Measurements from ENCODE around the gene CAPZB.

The CAPZB gene

DNA sequence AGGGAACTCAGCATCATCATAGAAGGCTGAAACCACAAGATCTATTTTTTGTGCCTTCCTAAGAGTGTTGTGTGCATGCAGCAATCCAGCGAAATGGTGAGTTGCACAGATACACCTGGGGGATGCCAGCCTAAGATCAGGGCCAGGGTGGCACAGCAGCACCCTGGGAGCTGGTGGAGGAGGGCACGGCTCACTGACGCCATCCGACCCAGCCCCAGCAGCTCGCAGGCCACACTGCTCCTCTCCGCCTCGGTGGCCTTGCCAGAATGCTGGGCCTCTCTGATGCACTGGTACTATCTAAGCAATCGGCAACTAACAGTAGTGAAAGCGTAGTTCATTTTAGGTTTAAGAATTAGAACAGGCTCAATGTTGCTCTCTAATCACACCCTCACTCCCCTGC is 37.8 kb downstream of the CAPZB start:
- H3K36me3 ChIP-seq (ENCODE audit: control insufficient read depth, insufficient read depth, low read length): peaks cover 21% of the 10 kb centered on the region
- no peak overlapping the region for H3K27ac ChIP-seq (ENCODE audit: low read depth, low read length, severe bottlenecking)
- H3K9me3 ChIP-seq (ENCODE audit: control insufficient read depth, low read length): no peaks in the 10 kb centered on the region
- H3K4me1 ChIP-seq (ENCODE audit: control insufficient read depth, insufficient read depth, low read length, poor library complexity, severe bottlenecking): peaks cover 23% of the 10 kb centered on the region
- WGBS, 2 experiments (ENCODE audit: insufficient coverage in 2 of 2): 92 to 94% methylated on average over 7 of the region's 9 CpGs
- no peak overlapping the region for H3K4me3 ChIP-seq (ENCODE audit: extremely low read depth, insufficient read depth, low read length, poor library complexity, severe bottlenecking)

DNA sequence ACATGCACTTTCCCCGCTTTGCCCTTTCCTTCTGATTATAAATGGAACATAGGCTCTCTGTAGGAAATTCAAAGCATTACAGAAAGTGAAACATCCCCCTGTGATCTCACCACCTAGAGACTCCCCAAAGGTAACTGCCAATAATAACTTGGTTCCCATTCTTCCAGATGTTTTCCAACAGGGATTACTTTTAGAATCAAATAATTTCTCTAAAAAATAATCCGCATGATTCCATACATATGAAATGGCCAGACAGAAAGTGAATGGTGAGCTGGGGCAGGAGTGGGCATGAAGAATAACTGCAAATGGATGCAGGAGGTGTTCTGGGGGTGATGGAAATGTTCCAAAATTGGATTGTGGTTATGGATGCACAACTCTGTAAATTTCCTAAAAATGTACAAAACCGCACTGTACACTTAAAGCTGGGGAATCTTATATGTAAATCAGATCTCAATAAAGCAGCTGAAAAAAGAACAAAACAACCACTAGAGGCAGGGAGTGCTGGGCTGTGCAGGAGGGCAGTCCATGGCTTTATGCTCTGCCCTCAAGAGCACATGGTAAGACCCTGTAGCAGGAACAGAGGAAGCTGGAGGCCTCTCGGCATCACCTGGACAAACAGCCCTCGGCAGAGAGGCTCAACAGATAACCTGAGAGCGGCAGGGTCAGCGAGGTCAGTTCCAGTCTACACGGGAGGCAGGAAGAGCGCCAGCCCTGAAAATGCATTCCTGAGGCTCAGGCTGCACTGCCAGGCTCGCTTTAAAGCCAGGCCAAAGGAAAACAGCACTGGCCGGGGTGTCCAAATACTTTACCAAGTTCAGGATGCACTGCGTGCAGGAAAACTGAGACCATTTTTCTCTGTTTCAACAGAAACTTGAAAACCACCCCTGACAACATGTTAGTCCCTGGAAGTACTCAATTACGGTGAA is 39.7 kb downstream of the CAPZB start:
- WGBS, 2 experiments (ENCODE audit: insufficient coverage in 2 of 2): 64% methylated on average over 10 to 11 of the region's 13 CpGs
- peaks cover 25% of the 10 kb centered on the region for H3K4me1 ChIP-seq (ENCODE audit: control insufficient read depth, insufficient read depth, low read length, poor library complexity, severe bottlenecking)

DNA sequence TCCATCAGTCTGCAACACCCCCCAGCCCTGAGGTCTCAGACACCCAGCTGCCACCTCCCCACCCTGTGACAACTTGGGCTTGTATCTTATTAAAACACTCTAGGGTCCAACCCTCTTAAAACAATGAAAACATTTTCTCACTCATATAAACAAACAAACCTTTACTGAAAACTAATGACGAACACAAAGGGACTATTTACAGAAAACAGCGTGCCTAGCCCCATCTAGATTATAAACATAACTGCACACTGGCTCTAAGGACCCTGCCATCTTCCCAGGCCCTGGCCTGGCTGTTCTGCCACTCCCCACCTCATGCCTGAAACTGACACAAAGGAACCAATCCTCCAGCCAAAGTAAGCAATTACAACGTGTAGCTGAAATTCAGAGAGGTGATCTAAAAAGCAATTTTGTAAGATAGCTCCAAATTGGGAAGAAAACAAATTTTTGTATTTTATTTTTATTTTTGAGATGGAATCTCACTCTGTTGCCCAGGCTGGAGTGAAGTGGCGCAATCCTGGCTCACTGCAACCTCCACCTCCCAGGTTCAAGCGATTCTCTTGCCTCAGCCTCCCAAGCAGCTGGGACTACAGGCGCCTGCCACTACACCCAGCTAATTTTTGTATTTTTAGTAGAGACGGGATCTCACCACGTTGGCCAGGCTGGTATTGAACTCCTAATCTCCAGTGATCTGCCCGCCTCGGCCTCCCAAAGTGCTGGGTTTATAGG is 40.9 kb downstream of the CAPZB start:
- Histone ChIP-seq H3K9me3 (ENCODE audit: control insufficient read depth, low read length) (no peaks in the 10 kb centered on the region), H3K4me1 (ENCODE audit: control insufficient read depth, insufficient read depth, low read length, poor library complexity, severe bottlenecking) (peaks cover 30% of the 10 kb centered on the region), H3K4me3 (ENCODE audit: extremely low read depth, insufficient read depth, low read length, poor library complexity, severe bottlenecking) (no peak overlapping the region), H3K36me3 (ENCODE audit: control insufficient read depth, insufficient read depth, low read length) (peaks cover 19% of the 10 kb centered on the region), H3K27ac (ENCODE audit: low read depth, low read length, severe bottlenecking) (no peak overlapping the region)
- 87 to 94% methylated on average over 6 to 8 of the region's 10 CpGs for WGBS, 2 experiments (ENCODE audit: insufficient coverage in 2 of 2)

More for the DNA sequence above, 39.7 kb downstream of the CAPZB start:
- peaks cover 21% of the 10 kb centered on the region for H3K36me3 ChIP-seq (ENCODE audit: control insufficient read depth, insufficient read depth, low read length)
- H3K27ac ChIP-seq (ENCODE audit: low read depth, low read length, severe bottlenecking): peak overlapping the region; percentile 51
- no peak overlapping the region for H3K4me3 ChIP-seq (ENCODE audit: extremely low read depth, insufficient read depth, low read length, poor library complexity, severe bottlenecking)
- no peaks in the 10 kb centered on the region for H3K9me3 ChIP-seq (ENCODE audit: control insufficient read depth, low read length)

DNA sequence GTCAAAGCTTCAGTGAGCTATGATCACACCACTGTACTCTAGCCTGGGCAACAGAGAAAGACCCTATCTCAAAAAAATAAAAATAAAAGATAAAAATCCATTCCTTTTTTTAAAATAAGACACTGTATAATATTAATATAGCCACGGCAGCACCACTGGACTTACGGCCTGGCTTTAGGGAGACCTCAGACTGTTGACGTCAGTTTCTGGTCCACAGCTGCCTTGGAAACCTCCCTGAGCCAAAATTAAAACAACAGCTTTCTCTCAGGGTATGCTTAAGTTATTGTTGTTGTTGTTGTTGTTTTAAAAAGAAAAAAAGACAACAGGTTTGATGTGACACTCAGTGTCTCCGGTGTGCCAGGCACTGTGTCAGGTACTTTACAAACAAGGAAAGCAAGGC is 42.0 kb downstream of the CAPZB start:
- Histone ChIP-seq H3K4me1 (ENCODE audit: control insufficient read depth, insufficient read depth, low read length, poor library complexity, severe bottlenecking) (peaks cover 25% of the 10 kb centered on the region), H3K9me3 (ENCODE audit: control insufficient read depth, low read length) (no peaks in the 10 kb centered on the region), H3K36me3 (ENCODE audit: control insufficient read depth, insufficient read depth, low read length) (peaks cover 15% of the 10 kb centered on the region), H3K4me3 (ENCODE audit: extremely low read depth, insufficient read depth, low read length, poor library complexity, severe bottlenecking) (no peak overlapping the region), H3K27ac (ENCODE audit: low read depth, low read length, severe bottlenecking) (no peak overlapping the region)
- 87 to 94% methylated on average over 4 of the region's 4 CpGs for WGBS, 2 experiments (ENCODE audit: insufficient coverage in 2 of 2)

DNA sequence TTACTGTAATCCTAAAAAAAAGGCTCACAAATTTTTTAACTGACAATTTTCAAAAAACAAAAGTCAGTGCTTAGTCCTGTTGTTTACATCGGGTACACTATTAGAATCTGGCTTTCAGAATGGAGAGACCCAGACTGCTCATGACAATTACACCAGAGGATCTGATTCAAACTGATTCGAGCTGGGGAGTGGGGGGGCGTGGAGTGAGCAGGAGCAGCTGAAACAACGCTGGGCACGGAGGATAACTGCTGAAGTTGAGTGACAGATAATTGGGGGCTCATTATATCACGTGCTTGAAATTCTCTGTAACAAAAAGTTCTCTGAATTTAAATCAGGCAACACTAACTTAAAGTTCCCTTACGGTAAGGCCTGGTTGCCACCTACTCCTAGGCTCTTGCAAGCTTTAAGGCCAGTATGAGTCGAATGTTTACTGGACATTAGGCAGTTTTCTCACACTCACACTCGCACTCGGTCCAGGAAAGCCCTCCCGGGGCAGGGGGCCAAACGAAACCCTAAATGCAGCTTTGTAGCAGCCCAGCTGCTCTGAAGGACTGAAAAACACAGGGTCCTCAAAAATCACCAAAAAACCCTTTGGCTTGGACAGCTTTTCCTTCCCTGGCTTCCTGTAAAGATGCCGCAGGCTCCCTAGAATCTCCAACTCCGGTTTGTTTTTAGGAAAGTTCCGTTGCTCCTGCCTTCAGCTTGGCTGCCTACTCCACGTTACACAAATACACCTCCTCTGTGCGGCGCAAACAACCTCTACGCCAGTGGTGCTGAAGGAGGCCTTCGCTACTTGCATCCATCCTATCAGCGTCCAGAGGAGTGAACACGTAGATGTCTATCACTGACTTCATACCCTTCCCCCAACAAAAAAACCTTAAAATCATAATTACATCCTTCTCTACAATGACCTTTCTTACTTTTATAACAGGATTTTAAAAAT is 42.9 kb downstream of the CAPZB start:
- H3K36me3 ChIP-seq (ENCODE audit: control insufficient read depth, insufficient read depth, low read length): peaks cover 13% of the 10 kb centered on the region
- no peak overlapping the region for H3K4me3 ChIP-seq (ENCODE audit: extremely low read depth, insufficient read depth, low read length, poor library complexity, severe bottlenecking)
- WGBS, 2 experiments (ENCODE audit: insufficient coverage in 2 of 2): 88 to 89% methylated on average over 18 to 19 of the region's 22 CpGs
- no peaks in the 10 kb centered on the region for H3K9me3 ChIP-seq (ENCODE audit: control insufficient read depth, low read length)
- H3K4me1 ChIP-seq (ENCODE audit: control insufficient read depth, insufficient read depth, low read length, poor library complexity, severe bottlenecking): peaks cover 25% of the 10 kb centered on the region
- peak overlapping the region; percentile 18 for H3K27ac ChIP-seq (ENCODE audit: low read depth, low read length, severe bottlenecking)

DNA sequence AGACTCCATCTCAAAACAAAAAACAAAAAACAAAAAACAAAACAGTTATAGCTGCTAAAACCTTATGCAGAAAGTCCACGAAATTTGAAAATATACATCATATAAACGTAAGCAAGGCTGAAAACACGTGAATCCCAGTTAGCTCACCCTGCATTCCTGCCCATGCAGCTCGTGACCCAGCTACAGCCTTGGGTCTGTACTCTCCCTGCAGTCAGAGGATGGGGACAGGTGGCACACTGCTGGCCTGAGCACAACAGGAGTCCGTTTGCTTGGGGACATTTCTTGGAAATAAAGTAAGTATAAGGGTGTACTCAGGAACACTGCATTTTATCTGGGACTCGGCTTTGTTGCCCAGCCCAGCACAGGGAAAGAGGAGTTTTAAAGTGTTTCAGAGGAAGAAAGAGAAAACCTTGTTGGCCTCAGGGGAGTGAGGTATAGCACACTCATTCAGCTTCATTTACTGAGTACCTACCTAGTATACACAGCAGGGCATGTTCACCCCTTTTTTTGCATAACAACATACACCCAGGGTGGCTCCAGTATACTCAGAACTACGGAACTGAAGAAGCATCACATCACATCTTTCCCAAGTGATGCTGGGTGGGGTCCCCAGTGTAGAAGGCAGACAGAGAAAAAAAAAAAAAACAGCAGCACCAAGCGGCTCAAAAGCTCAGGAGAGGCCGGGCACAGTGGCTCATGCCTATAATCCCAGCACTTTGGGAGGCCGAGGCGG is 44.1 kb downstream of the CAPZB start:
- H3K4me1 ChIP-seq (ENCODE audit: control insufficient read depth, insufficient read depth, low read length, poor library complexity, severe bottlenecking): peaks cover 16% of the 10 kb centered on the region
- WGBS, 2 experiments (ENCODE audit: insufficient coverage in 2 of 2): 90 to 91% methylated on average over 10 of the region's 11 CpGs

DNA sequence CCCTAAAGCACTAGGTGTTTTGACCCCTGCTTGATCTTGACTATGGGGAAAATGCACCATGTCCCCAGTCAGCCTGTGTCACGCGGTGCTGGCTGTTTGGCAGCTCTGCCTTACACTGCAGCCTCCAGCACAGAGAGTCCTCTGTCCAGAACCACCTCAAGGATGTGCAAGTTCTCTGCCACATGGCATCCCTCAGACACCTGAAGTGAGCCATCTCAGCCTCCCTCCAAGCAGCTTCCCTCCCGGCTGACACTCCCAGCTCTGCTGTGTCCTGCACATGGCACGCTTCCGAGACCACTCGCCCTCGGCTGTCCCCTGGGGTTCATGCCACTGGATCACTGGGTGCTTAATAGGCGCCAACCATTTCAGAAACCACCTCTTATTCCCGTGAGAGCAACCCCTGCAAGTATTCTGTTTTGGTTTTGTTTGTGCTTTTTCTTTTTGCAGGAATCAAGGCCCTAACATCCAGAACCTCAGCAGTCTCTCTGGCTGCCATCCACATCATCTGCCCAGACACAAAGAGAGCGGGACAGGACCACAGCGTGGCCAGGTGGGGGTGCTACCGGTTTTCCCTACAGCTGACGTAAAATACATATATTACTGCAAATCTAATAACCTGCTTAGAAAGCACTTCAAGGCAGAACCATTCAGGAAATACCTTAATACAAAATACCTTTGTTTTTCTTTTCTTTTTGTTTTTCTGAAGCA is 45.7 kb downstream of the CAPZB start:
- peaks cover 30% of the 10 kb centered on the region for H3K36me3 ChIP-seq (ENCODE audit: control insufficient read depth, insufficient read depth, low read length)
- peaks cover 13% of the 10 kb centered on the region for H3K4me1 ChIP-seq (ENCODE audit: control insufficient read depth, insufficient read depth, low read length, poor library complexity, severe bottlenecking)
- no peak overlapping the region for H3K4me3 ChIP-seq (ENCODE audit: extremely low read depth, insufficient read depth, low read length, poor library complexity, severe bottlenecking)
- 87 to 89% methylated on average over 8 to 12 of the region's 13 CpGs for WGBS, 2 experiments (ENCODE audit: insufficient coverage in 2 of 2)
- H3K9me3 ChIP-seq (ENCODE audit: control insufficient read depth, low read length): no peaks in the 10 kb centered on the region
- no peak overlapping the region for H3K27ac ChIP-seq (ENCODE audit: low read depth, low read length, severe bottlenecking)

More for the DNA sequence above, 44.1 kb downstream of the CAPZB start:
- H3K36me3 ChIP-seq (ENCODE audit: control insufficient read depth, insufficient read depth, low read length): peaks cover 22% of the 10 kb centered on the region
- no peak overlapping the region for H3K27ac ChIP-seq (ENCODE audit: low read depth, low read length, severe bottlenecking)
- H3K4me3 ChIP-seq (ENCODE audit: extremely low read depth, insufficient read depth, low read length, poor library complexity, severe bottlenecking): no peak overlapping the region
- H3K9me3 ChIP-seq (ENCODE audit: control insufficient read depth, low read length): no peaks in the 10 kb centered on the region

DNA sequence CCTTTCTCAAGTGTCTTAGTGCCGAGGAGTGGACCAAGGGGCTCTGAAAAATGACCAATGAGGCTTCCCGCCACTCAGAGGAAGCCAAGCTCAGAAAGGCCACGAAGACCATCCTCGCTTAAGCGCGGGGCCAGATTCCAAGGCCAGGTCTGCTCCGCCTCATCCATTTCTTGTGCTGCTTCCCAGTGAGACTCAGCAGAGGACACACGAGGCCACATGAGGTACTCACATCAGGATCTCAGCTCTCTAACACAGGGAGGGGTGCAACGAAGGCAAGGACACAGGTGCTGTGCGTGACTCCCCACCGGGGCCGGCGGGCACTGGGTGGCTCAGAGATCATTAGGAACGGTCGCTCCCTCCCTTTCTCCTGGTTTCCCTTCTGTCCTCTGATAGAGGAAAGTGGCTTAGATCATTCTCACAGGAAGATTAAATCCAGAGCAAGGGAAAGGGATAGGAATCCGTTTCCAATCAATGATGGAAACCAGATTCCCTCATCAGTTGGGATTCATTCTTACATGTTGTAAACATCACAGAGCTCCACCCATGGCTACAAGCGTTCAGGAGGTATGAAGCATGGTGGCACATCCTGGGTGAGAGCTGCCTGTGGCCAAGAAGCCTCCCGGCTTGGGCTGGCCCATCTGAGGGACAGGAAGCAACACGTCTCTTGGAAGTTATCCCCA is 46.7 kb downstream of the CAPZB start:
- H3K36me3 ChIP-seq (ENCODE audit: control insufficient read depth, insufficient read depth, low read length): peaks cover 35% of the 10 kb centered on the region
- H3K4me3 ChIP-seq (ENCODE audit: extremely low read depth, insufficient read depth, low read length, poor library complexity, severe bottlenecking): no peak overlapping the region
- no peak overlapping the region for H3K27ac ChIP-seq (ENCODE audit: low read depth, low read length, severe bottlenecking)
- WGBS, 2 experiments (ENCODE audit: insufficient coverage in 2 of 2): 94 to 95% methylated on average over 14 of the region's 19 CpGs
- H3K4me1 ChIP-seq (ENCODE audit: control insufficient read depth, insufficient read depth, low read length, poor library complexity, severe bottlenecking): peaks cover 13% of the 10 kb centered on the region
- H3K9me3 ChIP-seq (ENCODE audit: control insufficient read depth, low read length): no peaks in the 10 kb centered on the region

DNA sequence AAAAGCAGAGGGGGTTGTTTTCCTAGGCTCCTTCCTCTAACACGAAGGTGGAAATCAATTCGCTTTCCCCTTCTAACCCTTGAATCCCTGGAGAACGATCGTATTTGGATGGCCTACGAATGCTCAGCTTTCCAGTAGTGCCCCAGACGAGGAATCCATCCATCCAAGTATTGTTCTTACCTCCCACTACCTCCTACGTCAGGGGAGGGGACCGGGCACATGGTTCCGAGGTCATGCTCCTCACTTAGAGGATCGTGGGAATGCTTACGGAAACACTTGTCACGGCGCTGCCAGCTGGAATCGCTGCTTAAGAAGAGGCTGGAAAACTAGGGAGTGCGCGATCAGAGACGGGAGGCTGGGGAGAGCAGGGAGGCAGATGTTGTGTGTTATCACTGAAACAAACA is 47.4 kb downstream of the CAPZB start:
- H3K4me3 ChIP-seq (ENCODE audit: extremely low read depth, insufficient read depth, low read length, poor library complexity, severe bottlenecking): no peak overlapping the region
- peaks cover 42% of the 10 kb centered on the region for H3K36me3 ChIP-seq (ENCODE audit: control insufficient read depth, insufficient read depth, low read length)
- no peaks in the 10 kb centered on the region for H3K9me3 ChIP-seq (ENCODE audit: control insufficient read depth, low read length)
- no peak overlapping the region for H3K27ac ChIP-seq (ENCODE audit: low read depth, low read length, severe bottlenecking)
- WGBS, 2 experiments (ENCODE audit: insufficient coverage in 2 of 2): 90 to 97% methylated on average over 17 of the region's 17 CpGs
- peaks cover 13% of the 10 kb centered on the region for H3K4me1 ChIP-seq (ENCODE audit: control insufficient read depth, insufficient read depth, low read length, poor library complexity, severe bottlenecking)

Measured in mesodermal cell (in vitro differentiated cells).